SK-N-SH treated with all-trans-retinoic acid at 6 μM for 48 hours (cell line): Measurements from ENCODE around the gene PNMA5.

ENCODE experiments used
- ATAC-seq: fragments of 200-7000 bp; cut with Tn5 transposase; 3 replicates; pipeline ENCODE4 v1.9.1; 2020; ENCODE audit warnings: mild to moderate bottlenecking, moderate library complexity
- ARNTL ChIP-seq: fragments of 450-650 bp; formaldehyde crosslinking; IDR thresholded peaks from 2 replicates; pipeline ENCODE4 v1.5.0; 2020; ENCODE audit warnings: low read depth, mild to moderate bottlenecking, moderate library complexity, borderline replicate concordance
- CSDC2 ChIP-seq: fragments of 250-450 bp; sonication (Bioruptor Pico); IDR thresholded peaks from 2 replicates; pipeline ENCODE4 v1.5.0; 2020; ENCODE audit warnings: mild to moderate bottlenecking, moderate library complexity
- CSRNP3 ChIP-seq: fragments of 250-450 bp; sonication (Bioruptor Pico); IDR thresholded peaks from 2 replicates; pipeline ENCODE4 v1.5.1; 2021; ENCODE audit warnings: mild to moderate bottlenecking, moderate library complexity
- ESRRG ChIP-seq: fragments of 250-450 bp; sonication (Bioruptor Pico); IDR thresholded peaks from 2 replicates; pipeline ENCODE4 v1.6.1; 2021; ENCODE audit warnings: mild to moderate bottlenecking
- GLIS3 ChIP-seq: fragments of 250-450 bp; sonication (Bioruptor Pico); IDR thresholded peaks from 2 replicates; pipeline ENCODE4 v1.5.0; 2020; ENCODE audit warnings: mild to moderate bottlenecking, moderate library complexity
- ISL1 ChIP-seq: fragments of 250-450 bp; sonication (Bioruptor Pico); IDR thresholded peaks from 2 replicates; pipeline ENCODE4 v2.1.2; 2022; ENCODE audit warnings: mild to moderate bottlenecking, moderate library complexity
- OSR1 ChIP-seq: fragments of 250-450 bp; sonication (Bioruptor Pico); IDR thresholded peaks from 2 replicates; pipeline ENCODE4 v1.8.0; 2022; ENCODE audit warnings: moderate library complexity, mild to moderate bottlenecking, inconsistent platforms
- POU6F1 ChIP-seq: fragments of 250-450 bp; sonication (Bioruptor Pico); IDR thresholded peaks from 2 replicates; pipeline ENCODE4 v1.8.0; 2021; ENCODE audit warnings: low read depth, mild to moderate bottlenecking, moderate library complexity, borderline replicate concordance
- PPARA ChIP-seq: fragments of 250-450 bp; sonication (Bioruptor Pico); IDR thresholded peaks from 2 replicates; pipeline ENCODE4 v1.5.0; 2020; ENCODE audit warnings: mild to moderate bottlenecking, borderline replicate concordance
- RARB ChIP-seq: fragments of 250-450 bp; sonication (Bioruptor Pico); IDR thresholded peaks from 2 replicates; pipeline ENCODE4 v1.8.0; 2021; ENCODE audit warnings: mild to moderate bottlenecking, moderate library complexity
- TCF4 ChIP-seq: fragments of 250-450 bp; sonication (Bioruptor Pico); IDR thresholded peaks from 2 replicates; pipeline ENCODE4 v1.8.0; 2021; ENCODE audit warnings: mild to moderate bottlenecking, moderate library complexity, borderline replicate concordance
- TOX ChIP-seq: fragments of 250-450 bp; sonication (Bioruptor Pico); IDR thresholded peaks from 2 replicates; pipeline ENCODE4 v1.8.0; 2021; ENCODE audit warnings: mild to moderate bottlenecking, moderate library complexity, borderline replicate concordance
- TSHZ2 ChIP-seq: fragments of 250-450 bp; sonication (Bioruptor Pico); IDR thresholded peaks from 2 replicates; pipeline ENCODE4 v1.5.0; 2020; ENCODE audit warnings: mild to moderate bottlenecking, moderate library complexity
- ZC3H10 ChIP-seq: fragments of 250-450 bp; sonication (Bioruptor Pico); IDR thresholded peaks from 2 replicates; pipeline ENCODE4 v1.5.1; 2021; ENCODE audit warnings: mild to moderate bottlenecking, moderate library complexity
- ZFP3 ChIP-seq: fragments of 250-450 bp; sonication (Bioruptor Pico); IDR thresholded peaks from 2 replicates; pipeline ENCODE4 v1.5.0; 2020; ENCODE audit warnings: mild to moderate bottlenecking, moderate library complexity
- ZFP30 ChIP-seq: fragments of 450-650 bp; formaldehyde crosslinking; IDR thresholded peaks from 2 replicates; pipeline ENCODE4 v1.5.0; 2022; ENCODE audit warnings: mild to moderate bottlenecking, moderate library complexity
- ZNF565 ChIP-seq: fragments of 450-650 bp; formaldehyde crosslinking; conservative IDR thresholded peaks from 2 replicates; pipeline ENCODE4 v1.5.0; 2020; ENCODE audit warnings: low read depth, mild to moderate bottlenecking, moderate library complexity
- ZNF70 ChIP-seq: fragments of 450-650 bp; formaldehyde crosslinking; IDR thresholded peaks from 2 replicates; pipeline ENCODE4 v1.5.0; 2020; ENCODE audit warnings: mild to moderate bottlenecking, moderate library complexity
- TF ChIP-seq, protein P1 (sequence below): fragments of 250-450 bp; sonication (Bioruptor Pico); IDR thresholded peaks from 2 replicates; pipeline ENCODE4 v1.8.0; 2020; ENCODE audit warnings: mild to moderate bottlenecking, moderate library complexity, borderline replicate concordance
- TF ChIP-seq, protein P2 (sequence below): fragments of 250-450 bp; sonication (Bioruptor Pico); IDR thresholded peaks from 2 replicates; pipeline ENCODE4 v1.5.1; 2020; ENCODE audit warnings: low read depth, mild to moderate bottlenecking, moderate library complexity

The PNMA5 gene

GRCh38 chrX:152958524-152959465 is 35.1 kb downstream of the PNMA5 start:
- TF ChIP-seq ISL1 (CRISPR knock-in tag) (no peak), ESRRG (CRISPR knock-in tag) (no peak), TOX (no peak), ZC3H10 (CRISPR knock-in tag) (no peak), ZFP3 (no peak), POU6F1 (no peak), ZNF565 (no peak), TSHZ2 (CRISPR knock-in tag) (no peak), CSRNP3 (CRISPR knock-in tag) (no peak), ZNF70 (no peak), TCF4 (no peak), ARNTL (CRISPR knock-in tag) (no peak), CSDC2 (CRISPR knock-in tag) (no peak), PPARA (CRISPR knock-in tag) (no peak), RARB (no peak), OSR1 (no peak)

DNA sequence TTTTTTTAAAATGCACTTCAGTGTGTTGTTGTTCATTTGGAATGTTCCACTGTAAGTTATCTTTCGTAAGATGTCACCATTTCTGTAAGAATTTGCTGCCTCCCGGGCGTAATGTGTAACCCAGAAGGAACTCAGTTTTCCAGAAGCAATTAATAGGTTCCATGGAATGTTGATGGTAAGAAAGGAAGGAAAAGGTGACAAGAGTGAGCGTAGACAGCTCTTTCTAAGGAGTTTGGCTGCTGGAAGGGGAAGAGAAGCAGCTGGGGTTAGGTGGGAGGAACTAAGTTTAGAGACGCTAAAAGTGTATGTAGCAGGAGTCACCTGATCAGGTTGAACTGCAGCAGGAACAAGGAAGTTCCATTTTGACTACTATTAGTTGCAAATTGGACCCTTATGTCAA is 35.9 kb downstream of the PNMA5 start:
- TF ChIP-seq ISL1 (CRISPR knock-in tag) (no peak), PPARA (CRISPR knock-in tag) (no peak)
- TF ChIP-seq, protein P1, sequence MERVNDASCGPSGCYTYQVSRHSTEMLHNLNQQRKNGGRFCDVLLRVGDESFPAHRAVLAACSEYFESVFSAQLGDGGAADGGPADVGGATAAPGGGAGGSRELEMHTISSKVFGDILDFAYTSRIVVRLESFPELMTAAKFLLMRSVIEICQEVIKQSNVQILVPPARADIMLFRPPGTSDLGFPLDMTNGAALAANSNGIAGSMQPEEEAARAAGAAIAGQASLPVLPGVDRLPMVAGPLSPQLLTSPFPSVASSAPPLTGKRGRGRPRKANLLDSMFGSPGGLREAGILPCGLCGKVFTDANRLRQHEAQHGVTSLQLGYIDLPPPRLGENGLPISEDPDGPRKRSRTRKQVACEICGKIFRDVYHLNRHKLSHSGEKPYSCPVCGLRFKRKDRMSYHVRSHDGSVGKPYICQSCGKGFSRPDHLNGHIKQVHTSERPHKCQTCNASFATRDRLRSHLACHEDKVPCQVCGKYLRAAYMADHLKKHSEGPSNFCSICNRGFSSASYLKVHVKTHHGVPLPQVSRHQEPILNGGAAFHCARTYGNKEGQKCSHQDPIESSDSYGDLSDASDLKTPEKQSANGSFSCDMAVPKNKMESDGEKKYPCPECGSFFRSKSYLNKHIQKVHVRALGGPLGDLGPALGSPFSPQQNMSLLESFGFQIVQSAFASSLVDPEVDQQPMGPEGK = no peak
- TF ChIP-seq, protein P2, sequence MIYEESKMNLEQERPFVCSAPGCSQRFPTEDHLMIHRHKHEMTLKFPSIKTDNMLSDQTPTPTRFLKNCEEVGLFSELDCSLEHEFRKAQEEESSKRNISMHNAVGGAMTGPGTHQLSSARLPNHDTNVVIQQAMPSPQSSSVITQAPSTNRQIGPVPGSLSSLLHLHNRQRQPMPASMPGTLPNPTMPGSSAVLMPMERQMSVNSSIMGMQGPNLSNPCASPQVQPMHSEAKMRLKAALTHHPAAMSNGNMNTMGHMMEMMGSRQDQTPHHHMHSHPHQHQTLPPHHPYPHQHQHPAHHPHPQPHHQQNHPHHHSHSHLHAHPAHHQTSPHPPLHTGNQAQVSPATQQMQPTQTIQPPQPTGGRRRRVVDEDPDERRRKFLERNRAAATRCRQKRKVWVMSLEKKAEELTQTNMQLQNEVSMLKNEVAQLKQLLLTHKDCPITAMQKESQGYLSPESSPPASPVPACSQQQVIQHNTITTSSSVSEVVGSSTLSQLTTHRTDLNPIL (CRISPR knock-in tag) = no peak
- ATAC-seq = no peak

More at GRCh38 chrX:152958524-152959465, 35.1 kb downstream of the PNMA5 start:
- peak; percentile 99 for ATAC-seq

GRCh38 chrX:152950786-152951185 is 43.1 kb downstream of the PNMA5 start:
- TF ChIP-seq ZFP30 = no peak
- ATAC-seq = no peak

GRCh38 chrX:152949114-152949513 is 44.8 kb downstream of the PNMA5 start:
- no peak for ATAC-seq
- no peak for TF ChIP-seq RARB
- TF ChIP-seq TOX = no peak
- TF ChIP-seq, protein P1 = no peak
- no peak for TF ChIP-seq PPARA (CRISPR knock-in tag)
- TF ChIP-seq TSHZ2 (CRISPR knock-in tag) = no peak
- TF ChIP-seq ARNTL (CRISPR knock-in tag) = no peak
- TF ChIP-seq ZFP3 = no peak
- TF ChIP-seq ZFP30 = no peak
- no peak for TF ChIP-seq ISL1 (CRISPR knock-in tag)
- TF ChIP-seq OSR1 = no peak
- no peak for TF ChIP-seq ESRRG (CRISPR knock-in tag)
- no peak for TF ChIP-seq GLIS3 (CRISPR knock-in tag)
